Measurements from ENCODE around the gene SLC6A7.
A peak's percentile ranks its signal among the peaks of the same experiment; 100 is the strongest.

The SLC6A7 gene

DNA sequence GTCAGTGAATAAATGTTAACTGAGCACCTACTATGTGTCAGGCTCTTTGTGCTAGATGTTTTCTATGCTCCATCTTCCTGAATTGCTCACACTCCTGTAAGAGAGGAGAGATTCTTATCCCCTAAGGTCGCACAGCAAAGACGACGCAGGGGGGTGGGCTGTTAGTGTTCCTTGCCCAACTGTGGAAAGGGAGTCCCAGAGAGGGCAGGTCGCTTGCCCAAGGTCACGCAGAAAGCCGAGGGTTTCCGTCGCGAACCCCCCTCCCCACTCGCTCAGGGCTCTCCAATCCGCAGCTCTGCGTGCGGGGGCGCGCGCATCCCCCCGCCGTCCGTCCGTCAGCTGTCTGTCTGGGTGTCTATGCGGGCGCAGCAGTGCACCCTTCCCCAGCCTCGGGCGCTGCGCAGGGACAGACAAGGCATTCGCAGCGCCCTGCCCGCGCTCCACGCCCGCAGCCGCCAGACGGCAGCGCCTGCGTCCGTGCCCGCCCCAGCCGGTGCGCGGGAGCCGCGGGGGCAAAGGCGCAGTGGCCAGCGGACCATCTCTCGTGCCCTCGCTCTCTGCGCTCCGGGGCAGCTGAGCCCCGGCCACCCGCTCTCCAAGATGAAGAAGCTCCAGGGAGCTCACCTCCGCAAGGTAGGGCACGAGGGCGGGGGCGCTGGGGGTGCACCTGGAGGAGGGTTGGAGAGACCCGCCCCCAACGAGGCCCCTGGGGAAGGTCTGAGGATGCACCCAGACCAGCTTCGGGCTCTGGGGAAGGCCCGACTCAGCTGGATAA lies at the start of gene SLC6A7:
TSS of gene SLC6A7 (plus strand) at position 335 of the 775 bp plus-strand sequence. CDS start at position 601, 266 bp downstream.
- DNase-seq (ENCODE audit: low spot score), result no peak

DNA sequence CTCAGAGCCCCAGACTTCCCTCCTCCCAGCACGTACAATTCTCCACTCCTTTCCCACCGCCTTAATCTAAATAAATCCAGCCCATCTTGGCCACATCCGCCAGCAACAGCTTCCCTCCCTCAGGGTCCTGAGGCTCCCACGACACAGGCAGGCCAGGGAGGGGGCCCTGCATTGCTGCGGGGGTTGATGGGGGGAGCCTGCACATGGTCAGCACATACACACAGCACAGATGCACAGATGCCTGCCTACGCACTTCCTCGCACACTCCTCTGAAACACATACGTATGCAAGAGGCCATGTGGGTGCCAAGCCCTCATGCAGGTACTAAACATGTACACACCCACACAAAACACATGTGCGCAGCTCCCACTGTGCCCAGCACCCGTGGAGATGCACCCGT lies 49.0 kb upstream of the SLC6A7 start:
- no peak for DNase-seq (ENCODE audit: low spot score)

DNA sequence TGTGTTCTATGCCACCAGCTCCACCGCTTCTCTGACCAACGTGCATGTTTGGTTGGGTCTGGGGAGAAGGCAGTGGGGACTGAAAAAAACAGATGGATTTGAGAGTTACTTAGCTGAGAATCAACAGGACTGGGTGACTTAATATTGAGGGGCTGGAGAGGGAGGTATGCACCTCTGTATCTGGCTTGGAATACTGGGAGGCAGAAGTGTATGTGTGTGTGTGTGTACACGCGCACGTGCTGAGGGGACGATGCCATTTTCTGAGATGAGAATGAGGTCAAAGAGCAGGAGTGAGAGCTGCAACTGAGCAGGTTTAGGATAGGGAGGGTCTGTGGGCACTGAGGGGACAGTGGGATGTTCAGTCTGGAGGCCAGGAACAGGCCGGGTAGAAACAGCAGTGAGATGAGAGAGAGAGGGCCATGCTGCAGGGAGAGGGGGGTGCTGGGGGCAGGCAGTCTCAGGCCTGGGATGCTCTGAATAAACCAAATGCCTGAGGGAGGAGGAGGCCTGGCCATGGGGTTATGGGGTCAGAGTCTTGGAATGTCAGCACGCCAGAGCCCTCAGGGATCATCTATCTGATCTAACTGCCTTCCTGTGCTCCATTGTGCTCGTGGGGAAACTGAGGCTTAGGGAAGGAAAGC lies 48.2 kb upstream of the SLC6A7 start:
- no peak for DNase-seq (ENCODE audit: low spot score)

GRCh38 chr5:150142185-150142958 lies 47.5 kb upstream of the SLC6A7 start:
- DNase-seq (ENCODE audit: low spot score), result no peak

DNA sequence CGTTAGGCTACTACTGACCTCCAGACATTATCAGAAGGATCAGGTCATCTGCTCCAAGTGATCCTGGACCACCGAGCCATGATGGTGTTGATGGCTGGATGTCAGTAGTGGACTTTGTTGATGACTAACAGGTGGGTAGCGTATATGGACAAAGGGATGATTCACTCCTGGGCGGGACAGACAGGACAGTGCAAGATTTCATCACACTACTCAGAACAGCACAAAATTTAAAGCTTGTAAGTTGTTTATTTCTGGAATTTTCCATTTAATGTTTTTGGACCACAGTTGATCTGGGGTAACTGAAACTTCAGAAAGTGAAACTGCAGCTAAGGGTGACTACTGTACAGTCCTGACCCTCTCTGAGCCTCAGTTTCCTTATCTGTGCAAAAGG lies 46.9 kb upstream of the SLC6A7 start:
- no peak for DNase-seq (ENCODE audit: low spot score)

GRCh38 chr5:150143350-150144245 lies 46.3 kb upstream of the SLC6A7 start:
- DNase-seq (ENCODE audit: low spot score), result no peak

DNA sequence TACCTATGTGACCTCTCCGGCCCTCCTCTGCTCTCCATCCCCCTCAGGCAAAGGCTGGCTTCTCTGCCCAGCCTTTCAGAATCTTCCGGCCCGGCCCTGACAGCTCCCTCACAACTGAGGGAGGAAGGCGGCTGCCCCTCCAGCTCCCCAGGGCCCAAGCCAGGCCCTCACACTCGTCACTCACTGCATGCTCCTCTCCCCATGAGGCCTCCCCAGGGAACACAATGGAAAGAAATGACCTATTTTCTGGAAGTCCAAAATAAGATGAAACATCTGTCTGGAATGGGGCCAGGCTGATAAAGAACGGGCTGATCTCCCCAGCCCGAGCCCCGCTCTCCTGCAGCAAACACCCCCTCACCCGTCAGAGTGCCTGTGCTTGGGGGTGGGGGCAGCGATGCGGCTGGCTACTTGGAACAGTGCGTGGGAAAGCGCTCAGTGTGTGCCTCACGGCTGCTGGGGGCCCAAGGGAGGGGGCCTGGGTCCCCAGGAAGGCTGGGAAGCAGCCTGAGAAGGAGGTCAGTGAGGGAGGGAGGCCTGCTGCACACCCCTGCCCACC lies 45.5 kb upstream of the SLC6A7 start:
- peak; percentile 27 for DNase-seq (ENCODE audit: low spot score)

DNA sequence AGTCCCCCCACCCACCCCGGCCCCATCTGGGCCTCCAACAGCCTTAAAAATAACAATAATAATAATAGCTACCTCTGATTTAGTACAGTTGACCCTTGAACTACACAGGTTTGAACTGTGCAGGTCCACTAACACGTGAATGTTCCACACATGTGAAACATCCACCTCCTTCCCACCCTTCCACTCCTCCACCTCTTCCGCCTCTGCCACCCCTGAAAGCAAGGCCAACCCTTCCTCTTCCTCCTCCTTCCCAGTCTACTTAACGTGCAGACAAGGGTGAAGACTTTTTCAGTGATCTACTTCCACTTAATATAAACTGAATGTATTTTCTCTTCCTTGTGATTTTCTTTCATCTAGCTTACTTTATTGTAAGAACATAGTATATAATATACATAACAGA lies 45.0 kb upstream of the SLC6A7 start:
- no peak for DNase-seq (ENCODE audit: low spot score)

- DNase-seq (ENCODE audit: low spot score), result no peak
Measured at GRCh38 chr5:150146235-150146634, 43.6 kb upstream of the SLC6A7 start.

DNA sequence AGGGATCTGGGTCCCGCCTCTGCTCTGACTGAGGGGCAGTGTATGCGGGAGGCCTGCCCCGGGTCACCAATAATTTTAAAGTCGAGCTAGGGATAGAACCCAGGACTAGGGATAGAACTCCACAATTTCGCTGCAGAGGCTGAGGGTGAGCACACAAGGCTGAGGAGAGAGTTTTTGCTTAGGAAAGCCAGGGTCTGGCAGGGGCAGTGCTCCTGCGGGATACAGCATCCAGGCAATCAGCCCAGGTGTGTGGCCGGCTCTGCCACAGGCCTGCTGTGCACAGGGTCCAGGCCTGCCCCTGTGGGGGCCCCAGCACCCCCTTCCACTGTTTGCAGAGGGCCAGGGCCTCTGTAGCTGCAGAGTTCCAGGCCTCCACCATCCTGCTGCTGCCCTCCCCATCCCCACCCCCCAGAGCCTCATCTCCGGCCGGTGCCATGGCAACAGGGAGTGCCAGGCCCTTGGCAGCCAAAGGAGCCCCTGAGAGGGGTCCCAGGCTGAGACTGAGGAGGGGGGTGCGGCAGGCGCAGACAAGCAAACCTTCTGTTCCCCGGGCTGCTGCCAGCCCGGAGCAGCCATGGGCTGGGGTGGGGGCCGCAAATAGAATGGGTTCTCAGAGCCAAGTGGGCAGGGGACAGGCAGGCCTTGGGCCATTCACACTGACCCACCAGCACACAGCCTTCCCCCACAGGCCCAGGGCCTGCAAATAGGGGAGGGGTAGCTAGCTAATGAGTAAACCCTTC lies 42.8 kb upstream of the SLC6A7 start:
- DNase-seq (ENCODE audit: low spot score), result peak; percentile 70

DNA sequence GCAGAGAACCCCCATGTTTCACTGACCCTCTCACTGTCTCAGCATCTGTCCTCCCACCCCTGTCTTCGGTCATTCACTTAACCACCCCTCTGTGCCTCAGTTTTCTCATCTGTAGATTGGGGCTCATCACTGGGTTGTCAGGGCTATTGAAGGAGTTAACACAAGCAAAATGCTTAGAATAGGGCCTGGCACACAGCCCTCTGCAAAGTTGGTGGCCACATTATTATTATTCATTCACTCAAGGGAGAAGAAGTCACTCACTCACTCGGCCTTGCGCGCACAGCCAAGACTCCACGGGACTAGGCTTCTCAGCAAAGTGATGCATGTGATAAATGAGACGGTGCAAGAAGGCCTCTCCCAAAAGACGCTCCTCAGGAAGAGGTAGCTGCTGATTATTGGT lies 42.2 kb upstream of the SLC6A7 start:
- DNase-seq (ENCODE audit: low spot score), result peak; percentile 33

GRCh38 chr5:150148117-150148927 lies 41.5 kb upstream of the SLC6A7 start:
- no peak for DNase-seq (ENCODE audit: low spot score)

DNA sequence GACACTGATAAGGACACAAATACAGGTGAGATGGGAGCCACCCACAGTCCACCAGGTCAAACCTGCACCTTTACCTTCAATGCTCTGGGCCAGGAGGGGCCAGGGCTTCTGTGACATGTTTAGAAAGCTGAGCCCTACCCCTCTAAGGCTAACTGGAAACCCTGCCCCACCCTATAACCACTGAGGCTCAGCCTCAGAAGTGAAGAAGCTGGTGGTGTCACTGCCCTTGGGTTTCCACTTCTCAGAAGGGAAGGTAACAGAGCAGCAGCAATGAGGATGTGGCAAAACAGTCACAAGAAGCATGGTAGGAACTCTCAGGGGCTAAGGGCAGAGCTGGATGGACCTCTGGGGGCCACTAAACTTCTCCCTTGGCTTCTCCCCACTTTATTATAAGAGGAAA lies 40.2 kb upstream of the SLC6A7 start:
- DNase-seq (ENCODE audit: low spot score), result no peak

DNA sequence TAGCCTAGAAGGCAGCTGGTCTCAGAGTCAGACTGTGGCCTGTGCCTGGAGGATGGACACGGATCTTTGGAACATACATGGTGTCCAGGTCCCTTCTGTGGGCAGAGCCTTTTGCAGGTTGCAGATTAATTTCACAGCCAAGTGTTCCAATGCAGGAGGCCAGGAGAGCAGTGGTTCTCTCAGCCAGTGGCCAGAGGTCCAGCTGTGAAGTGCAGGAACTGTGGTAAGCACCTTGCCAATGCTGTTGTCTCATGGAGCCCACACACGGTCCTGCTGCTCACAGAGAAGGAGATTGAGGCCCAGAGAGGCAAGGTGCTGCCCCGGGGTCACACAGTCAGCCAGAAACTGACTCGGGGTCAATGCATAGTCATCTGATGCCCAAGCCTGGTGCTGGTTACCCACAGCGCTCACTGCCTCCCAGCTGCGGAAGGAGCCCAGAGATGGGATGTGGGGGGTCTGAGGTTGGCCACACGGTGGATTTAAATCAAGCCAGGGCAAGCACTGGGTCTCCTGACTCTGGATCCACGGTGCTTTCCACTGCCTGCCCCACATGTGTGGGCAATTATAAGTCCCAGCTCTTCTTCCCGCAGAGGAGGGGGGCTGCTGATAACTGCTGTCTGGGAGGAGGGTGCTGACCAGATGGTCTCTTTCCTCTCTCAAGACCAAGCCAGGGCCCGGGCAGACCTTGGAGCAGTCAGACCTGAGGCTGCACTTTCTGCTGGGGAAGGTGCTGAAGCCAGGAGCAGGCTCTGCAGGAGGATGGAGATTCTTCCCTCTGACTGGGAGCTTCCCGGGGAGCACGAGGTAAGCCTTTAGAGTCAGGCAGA lies 37.0 kb upstream of the SLC6A7 start:
- DNase-seq (ENCODE audit: low spot score), result no peak

DNA sequence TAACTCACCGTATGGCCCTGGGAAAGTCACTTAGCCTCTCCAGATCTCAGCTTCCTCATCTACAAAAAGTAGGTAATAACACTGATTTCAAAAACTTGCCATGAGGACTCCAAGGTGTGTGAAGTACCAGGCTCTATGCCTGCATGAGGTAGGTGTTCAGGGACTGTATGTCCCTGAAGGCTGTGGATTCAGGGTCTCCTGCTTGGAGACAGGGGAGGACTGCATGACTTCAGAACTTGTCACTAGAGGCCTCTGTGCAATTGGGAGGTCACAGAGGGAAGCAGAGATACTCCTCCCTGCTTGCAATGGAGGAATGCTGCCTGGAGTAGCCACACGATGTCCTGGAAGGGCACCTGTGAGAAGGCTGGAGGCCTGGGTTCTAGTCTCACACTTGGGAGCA lies 36.4 kb upstream of the SLC6A7 start:
- DNase-seq (ENCODE audit: low spot score), result no peak

DNA sequence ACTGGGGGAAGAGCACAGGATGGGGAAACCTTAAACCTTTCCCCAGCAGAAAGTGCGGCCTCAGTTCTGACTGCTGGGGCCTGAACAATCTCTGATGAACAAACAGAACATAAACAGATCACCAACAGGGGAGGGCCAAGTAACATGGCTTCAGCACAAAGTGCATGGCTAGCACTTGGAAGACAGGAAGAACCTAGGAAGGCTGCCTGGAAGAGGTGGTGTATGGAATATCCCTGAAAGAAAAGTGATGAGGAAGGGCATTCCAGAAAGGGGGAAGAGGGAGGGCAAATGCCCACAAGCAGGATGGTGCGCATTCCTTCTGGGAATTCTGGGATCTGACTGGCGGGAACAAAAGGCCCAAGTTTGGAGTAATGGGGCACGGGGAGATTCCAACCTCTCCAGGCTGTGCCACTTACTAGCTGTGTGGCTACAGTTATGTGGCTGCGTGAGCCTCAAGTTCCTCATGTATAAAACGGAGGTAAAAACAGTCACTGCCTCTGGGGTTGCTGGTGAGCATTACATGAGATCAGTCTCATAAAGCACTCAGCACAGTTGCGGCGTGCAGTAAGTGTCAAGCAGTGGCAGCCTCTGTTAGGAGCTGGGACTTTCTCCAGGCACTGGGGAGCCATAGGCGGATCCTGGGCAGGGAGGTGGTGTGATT lies 35.8 kb upstream of the SLC6A7 start:
- peak; percentile 47 for DNase-seq (ENCODE audit: low spot score)

GRCh38 chr5:150154618-150155128 lies 35.2 kb upstream of the SLC6A7 start:
- no peak for DNase-seq (ENCODE audit: low spot score)
